Measurements from ENCODE around the gene ZFAND2B. TPM values are rescaled to one million over a fixed set of nuclear protein-coding genes. Genes with fewer than 3 reads are reported as not detected.

The ZFAND2B gene
- total RNA-seq, 1 experiment from 2014 or later, result 61.0 TPM

DNA sequence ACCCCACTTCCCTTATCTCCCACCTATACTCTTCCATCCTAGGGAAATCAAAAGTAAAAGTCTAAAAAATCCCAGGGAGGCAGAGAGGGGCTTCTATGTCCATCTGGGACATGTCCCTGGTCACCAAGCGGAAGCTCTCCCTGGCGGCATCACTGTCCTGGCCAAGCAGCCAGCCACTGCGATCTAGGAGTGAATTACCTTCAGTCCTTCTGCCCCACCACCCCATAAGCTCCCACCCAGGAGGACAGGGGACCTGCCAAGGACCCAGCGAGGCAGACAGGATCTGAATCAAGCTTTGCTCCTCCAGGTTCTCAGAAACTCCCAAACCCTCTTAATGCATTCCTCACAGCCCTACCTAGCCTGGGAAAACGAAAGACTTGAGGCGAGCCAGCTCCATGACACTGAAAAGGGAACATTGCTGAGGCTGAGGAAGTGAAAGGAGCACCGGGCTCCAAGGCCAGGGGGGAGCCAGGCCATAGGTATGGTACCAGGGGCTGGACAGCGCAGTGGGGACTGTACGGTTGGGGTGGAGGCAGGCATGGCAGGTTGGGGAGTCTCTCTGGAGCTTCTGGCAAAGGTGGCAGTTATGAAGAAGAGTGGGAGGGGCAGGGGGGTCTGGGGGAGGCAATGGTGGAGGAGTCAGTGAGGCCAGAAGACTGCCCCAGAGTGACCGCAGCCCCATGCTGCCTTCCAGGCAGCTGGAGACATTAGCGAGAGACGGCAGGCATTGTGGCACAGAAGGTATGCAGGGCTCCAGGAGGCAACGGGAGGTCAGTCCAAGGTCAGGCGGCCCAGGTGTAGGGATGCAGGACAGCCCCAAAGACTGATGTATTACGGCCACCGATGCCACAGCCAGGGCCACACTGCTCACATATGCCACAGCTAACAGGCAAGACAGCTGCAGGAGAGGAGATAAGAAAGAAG, 34.1 kb upstream of the ZFAND2B start:
- TF ChIP-seq, protein P1, sequence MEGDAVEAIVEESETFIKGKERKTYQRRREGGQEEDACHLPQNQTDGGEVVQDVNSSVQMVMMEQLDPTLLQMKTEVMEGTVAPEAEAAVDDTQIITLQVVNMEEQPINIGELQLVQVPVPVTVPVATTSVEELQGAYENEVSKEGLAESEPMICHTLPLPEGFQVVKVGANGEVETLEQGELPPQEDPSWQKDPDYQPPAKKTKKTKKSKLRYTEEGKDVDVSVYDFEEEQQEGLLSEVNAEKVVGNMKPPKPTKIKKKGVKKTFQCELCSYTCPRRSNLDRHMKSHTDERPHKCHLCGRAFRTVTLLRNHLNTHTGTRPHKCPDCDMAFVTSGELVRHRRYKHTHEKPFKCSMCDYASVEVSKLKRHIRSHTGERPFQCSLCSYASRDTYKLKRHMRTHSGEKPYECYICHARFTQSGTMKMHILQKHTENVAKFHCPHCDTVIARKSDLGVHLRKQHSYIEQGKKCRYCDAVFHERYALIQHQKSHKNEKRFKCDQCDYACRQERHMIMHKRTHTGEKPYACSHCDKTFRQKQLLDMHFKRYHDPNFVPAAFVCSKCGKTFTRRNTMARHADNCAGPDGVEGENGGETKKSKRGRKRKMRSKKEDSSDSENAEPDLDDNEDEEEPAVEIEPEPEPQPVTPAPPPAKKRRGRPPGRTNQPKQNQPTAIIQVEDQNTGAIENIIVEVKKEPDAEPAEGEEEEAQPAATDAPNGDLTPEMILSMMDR (IDR thresholded peaks at IDR 0.05; ENCODE audit: unreplicated experiment), result no peak
- H3K9me3 Mint-ChIP-seq (ENCODE audit: unreplicated experiment), result no peaks in the 10 kb centered on the region
- no peak overlapping the region for H3K4me3 Mint-ChIP-seq (ENCODE audit: unreplicated experiment)
- no peak for DNase-seq (ENCODE audit: unreplicated experiment)
- H3K27me3 Mint-ChIP-seq (ENCODE audit: insufficient read depth, unreplicated experiment), result no peaks in the 10 kb centered on the region
- intact Hi-C loops (cut with micrococcal nuclease), result no loop called here
- peaks cover 8% of the 10 kb centered on the region for H3K4me1 Mint-ChIP-seq (ENCODE audit: insufficient read depth, unreplicated experiment)
- ChIA-PET POLR2A (interaction anchor here (1.4 to 2.2 kb wide), 2 partner anchors 45 to 57 kb away, joined by 3 to 11 read pairs; partner anchors contain the start of genes ANKZF1 and ATG9A), CTCF (interaction anchor here (0.6 to 9.3 kb wide), 20 partner anchors 8 to 429 kb away, joined by 3 to 82 read pairs (median 4); partner anchors contain the start of genes GLB1L, NHEJ1 and STK16)
- H3K27ac Mint-ChIP-seq (ENCODE audit: low read depth, unreplicated experiment), result no peak overlapping the region
- BruUV-seq (replicated peaks), result no TSS peak
- peaks cover 33% of the 10 kb centered on the region for H3K36me3 Mint-ChIP-seq (ENCODE audit: insufficient read depth, unreplicated experiment)

DNA sequence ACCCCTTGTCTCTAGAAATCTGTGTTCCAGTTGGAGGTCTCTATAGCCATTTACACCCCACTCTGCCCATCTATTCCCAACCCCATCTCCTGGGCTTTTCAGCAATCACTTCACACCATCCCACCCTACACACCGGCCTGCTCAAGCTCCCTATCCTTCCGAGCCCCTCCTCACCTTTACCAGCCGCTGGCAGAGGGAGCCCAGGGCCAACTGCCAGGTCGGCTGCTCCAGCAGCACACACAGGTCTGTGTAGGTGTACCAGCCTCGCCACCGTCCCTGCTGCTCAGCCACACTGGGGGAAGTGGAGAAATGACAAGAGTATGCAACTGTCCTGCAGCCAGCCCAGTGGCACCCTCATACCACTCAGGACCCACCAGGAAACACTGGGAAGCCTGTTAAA, 33.4 kb upstream of the ZFAND2B start:
- Mint-ChIP-seq H3K36me3 (ENCODE audit: insufficient read depth, unreplicated experiment) (peaks cover 33% of the 10 kb centered on the region), H3K4me3 (ENCODE audit: unreplicated experiment) (no peak overlapping the region), H3K4me1 (ENCODE audit: insufficient read depth, unreplicated experiment) (peaks cover 8% of the 10 kb centered on the region), H3K9me3 (ENCODE audit: unreplicated experiment) (no peaks in the 10 kb centered on the region), H3K27me3 (ENCODE audit: insufficient read depth, unreplicated experiment) (no peaks in the 10 kb centered on the region), H3K27ac (ENCODE audit: low read depth, unreplicated experiment) (no peak overlapping the region)
- intact Hi-C loops (cut with micrococcal nuclease), result no loop called here
- DNase-seq (ENCODE audit: unreplicated experiment), result no peak
- no TSS peak for BruUV-seq (replicated peaks)
- POLR2A ChIA-PET, result interaction anchor here (0.9 to 1.2 kb wide), 2 partner anchors 45 to 122 kb away, joined by 3 to 6 read pairs; no protein-coding TSS in a partner anchor
- TF ChIP-seq, protein P1 (IDR thresholded peaks at IDR 0.05; ENCODE audit: unreplicated experiment), result no peak
- CTCF ChIA-PET, result interaction anchor here (1.0 to 9.3 kb wide), 8 partner anchors 9 to 178 kb away, joined by 4 to 82 read pairs (median 10); partner anchors contain the start of gene NHEJ1

- Mint-ChIP-seq H3K27ac (ENCODE audit: low read depth, unreplicated experiment) (peak overlapping the region; percentile 28), H3K4me3 (ENCODE audit: unreplicated experiment) (no peak overlapping the region), H3K27me3 (ENCODE audit: insufficient read depth, unreplicated experiment) (no peaks in the 10 kb centered on the region), H3K9me3 (ENCODE audit: unreplicated experiment) (no peaks in the 10 kb centered on the region), H3K36me3 (ENCODE audit: insufficient read depth, unreplicated experiment) (peaks cover 41% of the 10 kb centered on the region), H3K4me1 (ENCODE audit: insufficient read depth, unreplicated experiment) (peaks cover 8% of the 10 kb centered on the region)
- TF ChIP-seq, protein P1 (IDR thresholded peaks at IDR 0.05; ENCODE audit: unreplicated experiment), result no peak
- POLR2A ChIA-PET, result interaction anchor here (0.9 to 2.0 kb wide), 4 partner anchors 14 to 121 kb away, joined by 3 to 9 read pairs (median 6); partner anchors contain the start of gene ZFAND2B
- intact Hi-C loops (cut with micrococcal nuclease), result no loop called here
- DNase-seq (ENCODE audit: unreplicated experiment), result no peak
- CTCF ChIA-PET, result interaction anchor here (0.6 to 9.3 kb wide), 14 partner anchors 8 to 350 kb away, joined by 3 to 82 read pairs (median 4); partner anchors contain the start of gene NHEJ1
- BruUV-seq (replicated peaks), result no TSS peak
Observed at GRCh38 chr2:219174146-219174545, 32.4 kb upstream of the ZFAND2B start.

DNA sequence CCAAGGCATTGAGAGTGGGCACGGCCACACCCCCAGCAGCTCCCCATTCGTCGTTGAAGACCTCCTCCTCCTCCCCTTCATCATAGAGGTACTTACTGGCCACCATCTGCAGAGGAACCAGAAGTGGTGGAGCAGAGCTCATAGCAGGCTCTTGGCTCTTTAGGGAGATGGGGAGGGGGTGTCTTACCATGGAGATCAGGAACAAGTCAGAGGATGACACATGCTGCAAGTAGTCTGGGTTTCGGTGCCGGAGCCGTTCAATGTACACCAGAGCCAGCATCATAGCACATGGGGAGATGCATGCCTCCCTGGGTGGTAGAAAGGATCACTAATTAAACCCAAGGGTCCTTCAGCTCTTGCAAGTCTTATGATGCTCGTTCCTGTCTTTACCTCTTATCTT, 31.8 kb upstream of the ZFAND2B start:
- intact Hi-C loops (cut with micrococcal nuclease), result loop anchor here (5.0 kb wide), 1 partner anchor 102 kb away; the partner anchor contains the start of gene DNAJB2
- Mint-ChIP-seq H3K4me3 (ENCODE audit: unreplicated experiment) (no peak overlapping the region), H3K4me1 (ENCODE audit: insufficient read depth, unreplicated experiment) (peaks cover 8% of the 10 kb centered on the region), H3K27ac (ENCODE audit: low read depth, unreplicated experiment) (no peak overlapping the region), H3K36me3 (ENCODE audit: insufficient read depth, unreplicated experiment) (peaks cover 41% of the 10 kb centered on the region), H3K27me3 (ENCODE audit: insufficient read depth, unreplicated experiment) (no peaks in the 10 kb centered on the region), H3K9me3 (ENCODE audit: unreplicated experiment) (no peaks in the 10 kb centered on the region)
- POLR2A ChIA-PET, result interaction anchor here (1.6 to 3.4 kb wide), 5 partner anchors 15 to 112 kb away, joined by 6 to 93 read pairs (median 11); partner anchors contain the start of genes ANKZF1, ATG9A, DNAJB2 and ZFAND2B
- CTCF ChIA-PET, result interaction anchor here (0.9 to 9.3 kb wide), 11 partner anchors 9 to 164 kb away, joined by 3 to 82 read pairs (median 7); partner anchors contain the start of gene NHEJ1
- no TSS peak for BruUV-seq (replicated peaks)
- no peak for DNase-seq (ENCODE audit: unreplicated experiment)
- TF ChIP-seq, protein P1 (IDR thresholded peaks at IDR 0.05; ENCODE audit: unreplicated experiment), result no peak
